ENCODE measurements around the gene MAGIX.
"Not testable (repeated sequence)": the region's sequence is repeated elsewhere in the genome, so short reads cannot be mapped to it uniquely, and the experiment has no call there.

Gene MAGIX

GRCh38 chrX:49162620-49163019 lies at the start of gene MAGIX:
MAGIX (plus strand) TSS chrX:49162758; CDS start chrX:49162890, 132 bp downstream.
- no peak for DNase-seq

DNA sequence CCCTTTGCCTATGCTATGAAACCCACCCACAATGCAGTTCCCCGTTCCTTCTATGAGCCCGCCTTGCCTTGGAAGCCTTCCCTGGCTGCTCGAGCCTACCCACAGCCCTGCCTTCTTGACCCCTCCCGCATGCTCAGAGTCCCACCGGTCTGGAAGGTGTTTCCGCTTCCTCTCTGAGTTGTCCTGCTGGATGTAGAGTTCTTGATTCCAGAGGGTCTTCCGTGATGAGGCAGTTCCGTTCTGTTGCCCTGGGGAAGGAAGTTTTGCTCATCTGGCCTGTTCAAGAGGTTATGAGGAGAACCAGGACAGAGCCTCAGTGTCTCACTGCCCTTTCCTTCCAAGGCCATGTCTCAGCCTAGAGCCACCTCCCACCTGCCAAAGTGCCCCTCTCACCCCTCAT lies 46.5 kb upstream of the MAGIX start:
- DNase-seq = no peak

DNA sequence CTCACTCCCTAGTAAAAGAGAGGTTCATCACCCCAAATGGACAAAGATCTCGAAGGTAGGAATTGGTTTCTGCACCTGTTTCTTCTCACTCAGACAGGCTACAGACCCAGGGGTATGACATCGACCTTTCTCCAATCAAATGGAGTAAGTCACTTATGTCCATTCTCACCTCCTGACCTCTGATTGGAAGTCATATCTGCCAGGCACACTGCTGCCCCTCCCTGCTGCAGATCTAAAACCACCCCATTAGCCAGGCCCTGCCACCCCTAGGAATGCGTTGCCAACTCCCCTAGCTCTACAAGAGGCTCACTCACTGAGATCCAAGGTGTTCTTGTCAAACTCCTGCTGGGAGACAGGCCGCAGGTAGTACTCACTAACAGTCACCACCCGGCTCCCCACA lies 45.8 kb upstream of the MAGIX start:
- DNase-seq = no peak

- no peak for DNase-seq
Observed at GRCh38 chrX:49117581-49117980, 45.0 kb upstream of the MAGIX start.

DNA sequence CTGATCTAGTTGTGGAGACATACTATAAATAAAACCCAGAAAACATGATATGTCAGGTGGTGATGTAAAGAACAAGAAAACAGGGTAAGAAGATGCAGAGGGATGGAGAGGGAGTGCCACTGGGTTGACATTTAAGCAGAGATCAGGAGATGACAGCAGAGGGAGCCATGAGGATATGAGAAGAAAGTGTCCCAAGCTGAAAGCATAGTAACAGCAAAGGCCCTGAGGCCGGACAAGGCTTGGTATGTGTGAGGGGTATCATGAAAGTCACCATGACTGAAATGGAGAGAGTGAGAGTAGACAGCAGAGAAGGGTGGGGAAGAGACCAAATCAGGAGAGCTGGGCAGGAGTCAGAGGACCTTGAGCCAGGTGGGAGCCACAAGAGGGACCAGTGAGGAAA lies 42.5 kb upstream of the MAGIX start:
- DNase-seq = no peak

- no peak for DNase-seq
Observed at GRCh38 chrX:49122499-49122898, 40.1 kb upstream of the MAGIX start.

- DNase-seq = not testable (repeated sequence)
Observed at GRCh38 chrX:49127742-49128258, 34.8 kb upstream of the MAGIX start.

- DNase-seq = no peak
Observed at GRCh38 chrX:49129427-49129826, 33.1 kb upstream of the MAGIX start.

DNA sequence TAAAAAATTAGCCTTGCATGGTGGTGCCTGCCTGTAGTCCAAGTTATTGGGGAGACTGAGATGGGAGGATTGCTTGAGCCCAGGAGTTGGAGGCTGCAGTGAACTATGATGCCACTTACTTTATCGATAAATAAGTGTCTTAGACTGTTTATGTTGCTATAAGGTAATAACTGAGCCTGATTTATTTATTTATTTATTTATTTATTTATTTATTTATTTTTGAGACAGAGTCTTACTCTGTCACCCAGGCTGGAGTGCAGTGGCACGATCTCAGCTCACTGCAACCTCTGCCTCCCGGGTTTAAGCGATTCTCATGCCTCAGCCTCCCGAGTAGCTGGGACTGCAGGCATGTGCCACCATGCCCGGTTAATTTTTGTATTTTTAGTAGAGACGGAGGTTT lies 30.3 kb upstream of the MAGIX start:
- not testable (repeated sequence) for DNase-seq

GRCh38 chrX:49133759-49134158 lies 28.8 kb upstream of the MAGIX start:
- no peak for DNase-seq

DNA sequence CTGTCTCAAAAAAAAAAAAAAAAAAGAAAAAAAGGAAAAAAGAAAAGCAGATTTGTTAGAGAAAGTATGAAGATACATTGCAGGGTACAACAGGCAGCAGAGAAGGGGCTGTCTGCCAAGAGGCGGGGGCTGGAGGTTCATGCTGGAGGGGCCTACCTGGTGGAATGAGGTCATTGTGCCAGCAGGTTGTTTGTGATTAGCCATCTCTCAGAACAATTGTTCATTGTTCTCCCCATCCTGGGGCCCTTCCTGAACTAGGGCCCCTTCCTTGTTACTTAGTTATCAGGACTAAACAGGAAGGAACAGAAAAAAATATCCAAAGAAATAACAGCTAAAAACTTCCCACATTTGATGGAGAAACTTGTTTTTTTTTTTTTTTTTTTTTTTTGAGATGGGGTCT lies 25.1 kb upstream of the MAGIX start:
- DNase-seq = no peak

DNA sequence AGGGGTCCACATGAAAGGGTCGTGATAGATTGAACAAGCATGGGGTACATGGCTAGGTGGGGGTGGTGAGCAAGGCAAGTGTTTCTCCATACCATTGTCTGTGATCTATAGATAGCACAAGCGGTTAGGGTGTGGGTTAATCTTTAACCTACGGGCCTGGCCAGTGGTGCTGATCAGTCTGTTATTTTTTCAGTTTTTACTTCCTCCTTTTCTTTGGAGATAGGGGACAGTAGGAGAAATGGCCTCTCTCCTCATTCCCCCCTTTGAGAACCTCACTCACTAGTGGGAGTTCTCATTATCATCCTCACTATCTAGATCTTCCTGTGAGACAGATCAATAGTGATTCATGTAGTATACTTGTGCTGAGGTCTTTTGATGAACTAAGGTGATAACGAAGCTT lies 22.8 kb upstream of the MAGIX start:
- DNase-seq = no peak

GRCh38 chrX:49142264-49142663 lies 20.3 kb upstream of the MAGIX start:
- DNase-seq = peak; percentile 21

DNA sequence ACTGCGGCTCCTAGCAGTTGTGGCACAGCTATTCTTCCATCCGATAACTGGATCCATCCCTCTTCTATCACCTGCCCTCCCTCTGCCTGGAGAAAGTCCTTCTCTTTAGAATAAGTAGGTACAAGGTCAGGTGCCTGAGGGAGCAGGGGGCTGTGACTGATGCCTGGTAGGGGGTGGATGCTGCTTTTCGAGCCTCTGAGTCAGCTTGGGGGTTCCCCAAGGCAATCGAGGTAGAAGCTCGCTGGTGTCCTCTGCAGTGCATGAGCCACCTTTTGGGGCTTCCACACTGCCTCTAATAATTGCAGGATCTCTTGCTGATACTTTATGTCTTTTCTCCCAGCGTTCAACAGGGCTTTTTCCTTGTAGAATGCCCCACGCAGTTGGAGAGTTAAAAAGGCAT lies 19.4 kb upstream of the MAGIX start:
- DNase-seq = not testable (repeated sequence)

GRCh38 chrX:49147282-49147681 lies 15.3 kb upstream of the MAGIX start:
- DNase-seq = no peak

- no peak for DNase-seq
Observed at GRCh38 chrX:49147936-49148335, 14.6 kb upstream of the MAGIX start.

- not testable (repeated sequence) for DNase-seq
Observed at GRCh38 chrX:49148390-49149100, 14.0 kb upstream of the MAGIX start.

- not testable (repeated sequence) for DNase-seq
Observed at GRCh38 chrX:49149291-49149690, 13.3 kb upstream of the MAGIX start.

GRCh38 chrX:49153467-49153866 lies 9.1 kb upstream of the MAGIX start:
- DNase-seq = no peak

DNA sequence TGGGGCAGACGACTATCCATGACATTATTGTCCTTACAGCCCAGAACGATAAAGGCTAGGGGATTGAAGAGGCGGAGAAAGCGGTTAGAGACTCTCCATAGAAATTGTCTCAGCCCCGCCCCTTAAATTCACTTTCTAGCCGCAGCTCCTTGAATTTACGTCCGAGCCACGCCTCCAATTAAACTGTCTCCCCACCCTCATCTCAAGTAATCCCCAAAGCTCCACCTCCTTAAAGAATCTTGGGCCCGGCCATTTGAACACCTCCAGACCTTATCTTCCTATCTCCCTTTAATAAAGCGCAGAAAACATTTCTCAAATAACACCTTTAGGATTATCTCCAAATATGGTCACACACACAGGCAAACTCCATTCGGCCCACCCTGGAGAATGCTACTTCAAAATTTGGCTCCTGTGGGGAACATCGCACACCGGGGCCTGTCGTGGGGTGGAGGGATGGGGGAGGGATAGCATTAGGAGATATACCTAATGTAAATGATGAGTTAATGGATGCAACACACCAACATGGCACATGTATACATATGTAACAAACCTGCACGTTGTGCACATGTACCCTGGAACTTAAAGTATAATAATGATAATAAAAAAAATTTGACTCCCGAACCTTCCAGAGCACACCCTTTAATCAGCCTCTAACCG lies 7.2 kb upstream of the MAGIX start:
- DNase-seq = peak; percentile 50

GRCh38 chrX:49155900-49156837 lies 6.4 kb upstream of the MAGIX start:
- DNase-seq = peak; percentile 89

GRCh38 chrX:49157194-49157593 lies 5.4 kb upstream of the MAGIX start:
- DNase-seq = no peak

GRCh38 chrX:49160908-49161307 lies 1.6 kb upstream of the MAGIX start:
- DNase-seq = no peak

All from activated CD4-positive, alpha-beta T cell treated with anti-CD3 and anti-CD28 coated beads, Interleukin-2, amount 50 U/mL, for 16 hours (primary cell).